Measurements from ENCODE around the gene SOS2.
A peak's percentile ranks its signal among the peaks of the same experiment; 100 is the strongest.

GRCh38 chr14:50067723-50068495 is 163.5 kb downstream of the SOS2 start:
- TF ChIP-seq RAD21 (IDR thresholded peaks at IDR 0.05; ENCODE audit: low read length) (no peak), SMC3 (IDR thresholded peaks at IDR 0.05; ENCODE audit: low read depth, low read length) (no peak), POLR2A (IDR thresholded peaks at IDR 0.05; ENCODE audit: low read depth, low read length) (no peak), BHLHE40 (IDR thresholded peaks at IDR 0.05; ENCODE audit: low read depth, low read length) (no peak), NFE2L2 (IDR thresholded peaks at IDR 0.05; ENCODE audit: low read depth, low read length) (no peak), CTCF (conservative IDR thresholded peaks at IDR 0.05; ENCODE audit: low read depth, low read length) (no peak), CEBPB (IDR thresholded peaks at IDR 0.05; ENCODE audit: low read depth, low read length) (no peak), MAZ (IDR thresholded peaks at IDR 0.05; ENCODE audit: borderline replicate concordance, low read depth, low read length) (0 out of 2 replicates have a peak, but pooled peaks have one; percentile 12), USF2 (IDR thresholded peaks at IDR 0.05; ENCODE audit: low read depth, low read length) (no peak), MXI1 (IDR thresholded peaks at IDR 0.05; ENCODE audit: borderline replicate concordance, low read depth, low read length) (no peak), RFX5 (IDR thresholded peaks at IDR 0.05; ENCODE audit: low read depth, low read length) (no peak)
